AG08395 (cell line): ENCODE data around the gene ABCA2.
"Not testable (repeated sequence)": the region's sequence is repeated elsewhere in the genome, so short reads cannot be mapped to it uniquely, and the experiment has no call there.

Experiments
- DNase-seq: peaks from one replicate; pipeline ENCODE4 v3.0.0; 2012; ENCODE audit warnings: mixed read lengths, low spot score

Gene ABCA2

GRCh38 chr9:137046088-137046787 lies 18.2 kb upstream of the ABCA2 start, which contains the start of gene NPDC1:
NPDC1 (minus strand) TSS chr9:137046177; CDS start chr9:137045989, 188 bp downstream.
- DNase-seq, result peak; percentile 91

GRCh38 chr9:137045294-137046087 lies 17.5 kb upstream of the ABCA2 start:
- DNase-seq, result peak; percentile 62

GRCh38 chr9:137044502-137045177 lies 16.6 kb upstream of the ABCA2 start:
- DNase-seq, result no peak

- no peak for DNase-seq
These were observed 16.0 kb upstream of the ABCA2 start for GRCh38 chr9:137044037-137044436.

- no peak for DNase-seq
These were observed 15.0 kb upstream of the ABCA2 start for GRCh38 chr9:137042751-137043727.

GRCh38 chr9:137041124-137041523 lies 13.1 kb upstream of the ABCA2 start:
- DNase-seq, result no peak

GRCh38 chr9:137040568-137040967 lies 12.5 kb upstream of the ABCA2 start:
- DNase-seq, result no peak

GRCh38 chr9:137039611-137040366 lies 11.8 kb upstream of the ABCA2 start:
- DNase-seq, result no peak

GRCh38 chr9:137038916-137039315 lies 10.9 kb upstream of the ABCA2 start:
- no peak for DNase-seq

GRCh38 chr9:137037483-137037882 lies 9.4 kb upstream of the ABCA2 start:
- no peak for DNase-seq

GRCh38 chr9:137037035-137037434 lies 9.0 kb upstream of the ABCA2 start:
- no peak for DNase-seq

- DNase-seq, result no peak
These were observed 7.9 kb upstream of the ABCA2 start for GRCh38 chr9:137035937-137036336.

- DNase-seq, result no peak
These were observed 7.4 kb upstream of the ABCA2 start for GRCh38 chr9:137035507-137035834.

GRCh38 chr9:137034709-137035506 lies 6.9 kb upstream of the ABCA2 start:
- DNase-seq, result peak; percentile 89

GRCh38 chr9:137034039-137034708 lies 6.1 kb upstream of the ABCA2 start:
- no peak for DNase-seq

- not testable (repeated sequence) for DNase-seq
These were observed 5.4 kb upstream of the ABCA2 start for GRCh38 chr9:137033481-137033880.

- no peak for DNase-seq
These were observed 4.8 kb upstream of the ABCA2 start for GRCh38 chr9:137032858-137033257.

GRCh38 chr9:137031904-137032640 lies 4.0 kb upstream of the ABCA2 start, which contains the start of gene FUT7:
FUT7 (minus strand) TSS chr9:137032088; CDS start chr9:137031991, 97 bp downstream.
- DNase-seq, result no peak
